Tibial nerve (tissue), 4 donors: ENCODE results near the gene DLGAP1. TPM values are rescaled to one million over a fixed set of nuclear protein-coding genes. Genes with fewer than 3 reads are reported as not detected.

Experiments used
- DNase-seq, 2 donors: peaks; one replicate each; pipeline ENCODE4 v3.0.0-alpha.2; 2019; ENCODE audit warnings: low spot score in 2 of 2
- H3K27ac ChIP-seq, 4 donors: fragments of 200-600 bp; sonication (generic) in 3 of 4; one replicate each; pipeline ENCODE4 v1.5.1; 2017 to 2019; ENCODE audit warnings: mild to moderate bottlenecking in 1 of 4
- H3K27me3 ChIP-seq, 2 donors: fragments of 200-600 bp; sonication (generic) in 1 of 2; one replicate each; pipeline versions ENCODE4 v1.5.1 to v1.6.0; 2017 to 2019
- H3K36me3 ChIP-seq, 3 donors: fragments of 200-600 bp; sonication (generic); one replicate each; pipeline ENCODE4 v1.5.1; 2018 to 2019
- H3K4me1 ChIP-seq, 4 donors: fragments of 200-600 bp; sonication (generic) in 3 of 4; one replicate each; pipeline ENCODE4 v1.5.1; 2017 to 2019
- H3K4me3 ChIP-seq, 4 donors: fragments of 200-600 bp; sonication (generic) in 3 of 4; one replicate each; pipeline ENCODE4 v1.5.1; 2017 to 2019; ENCODE audit warnings: mild to moderate bottlenecking in 1 of 4, moderate library complexity in 1 of 4
- H3K9me3 ChIP-seq, 4 donors: fragments of 200-600 bp; sonication (generic) in 3 of 4; one replicate each; pipeline ENCODE4 v1.5.1; 2017 to 2019
- CTCF ChIP-seq, 5 experiments: fragments of 200-600 bp in 3 of 5; fragments of 450-650 bp in 2 of 5; sonication (generic) in 3 of 5; IDR thresholded peaks; one replicate each; pipeline ENCODE4 v1.5.1; 2016 to 2019; ENCODE audit warnings: antibody characterized with exemption in 5 of 5, mild to moderate bottlenecking in 3 of 5, moderate library complexity in 2 of 5
- EP300 ChIP-seq, 2 donors: sonication (generic); formaldehyde crosslinking; IDR thresholded peaks; one replicate each; pipeline ENCODE4 v1.6.1; 2017; ENCODE audit warnings: antibody characterized with exemption in 2 of 2, mild to moderate bottlenecking in 1 of 2
- POLR2A ChIP-seq, 2 donors: fragments of 450-650 bp; IDR thresholded peaks; one replicate each; pipeline ENCODE4 v1.6.1; 2017; ENCODE audit warnings: antibody characterized with exemption in 2 of 2, mild to moderate bottlenecking in 2 of 2, moderate library complexity in 2 of 2
- WGBS, 2 donors: methylation state at CpG; one replicate each; pipeline ENCODE4 v1.1.5; 2018; 5-methylcytosine and 5-hydroxymethylcytosine counted together
- total RNA-seq, 4 donors: library from RNA; depleted of rRNA; stranded (reverse); fragments of >200 nt; gene quantifications; one replicate each; pipeline ENCODE4 v1.1.0, GENCODE V29; 2016

DLGAP1 gene
- total RNA-seq, 4 donors from 2014 or later, result 1.5 to 18.3 (median 2.5) TPM

GRCh38 chr18:3520230-3521085 lies 934.6 kb downstream of the DLGAP1 start:
- H3K36me3 ChIP-seq, result no peaks in the 10 kb centered on the region
- no peak overlapping the region for H3K27ac ChIP-seq
- peaks cover 0 to 9% (median 2%) of the 10 kb centered on the region in 4 donors for H3K9me3 ChIP-seq
- 65 to 67% methylated on average over 11 of the region's 11 CpGs for WGBS, 2 donors
- TF ChIP-seq CTCF (IDR thresholded peaks at IDR 0.05), result no peak
- no peak for TF ChIP-seq EP300 (IDR thresholded peaks at IDR 0.05)
- TF ChIP-seq POLR2A (IDR thresholded peaks at IDR 0.05), result no peak
- no peaks in the 10 kb centered on the region for H3K27me3 ChIP-seq
- H3K4me1 ChIP-seq, result peaks cover 0 to 3% (median 0%) of the 10 kb centered on the region in 4 donors
- no peak overlapping the region for H3K4me3 ChIP-seq
- no peak for DNase-seq

GRCh38 chr18:3514312-3515216 lies 940.5 kb downstream of the DLGAP1 start:
- no peaks in the 10 kb centered on the region for H3K27me3 ChIP-seq
- no peaks in the 10 kb centered on the region for H3K36me3 ChIP-seq
- 79 to 82% methylated on average over 15 of the region's 15 CpGs for WGBS, 2 donors
- DNase-seq, result no peak
- H3K4me1 ChIP-seq, result no peaks in the 10 kb centered on the region
- H3K9me3 ChIP-seq, result no peaks in the 10 kb centered on the region
- TF ChIP-seq CTCF (IDR thresholded peaks at IDR 0.05), result no peak
- TF ChIP-seq EP300 (IDR thresholded peaks at IDR 0.05), result no peak
- no peak overlapping the region for H3K4me3 ChIP-seq
- H3K27ac ChIP-seq, result no peak overlapping the region

GRCh38 chr18:3513481-3513880 lies 941.6 kb downstream of the DLGAP1 start:
- 92 to 96% methylated on average over 1 of the region's 1 CpG for WGBS, 2 donors
- H3K27ac ChIP-seq, result no peak overlapping the region
- no peak overlapping the region for H3K4me3 ChIP-seq
- TF ChIP-seq CTCF (IDR thresholded peaks at IDR 0.05) (no peak), EP300 (IDR thresholded peaks at IDR 0.05) (no peak), POLR2A (IDR thresholded peaks at IDR 0.05) (no peak)
- no peaks in the 10 kb centered on the region for H3K27me3 ChIP-seq
- no peaks in the 10 kb centered on the region for H3K36me3 ChIP-seq
- no peaks in the 10 kb centered on the region for H3K9me3 ChIP-seq
- no peaks in the 10 kb centered on the region for H3K4me1 ChIP-seq
- no peak for DNase-seq

- no peaks in the 10 kb centered on the region for H3K27me3 ChIP-seq
- no peak for DNase-seq
- WGBS, 2 donors, result 14 to 28% methylated on average over 2 of the region's 2 CpGs
- no peaks in the 10 kb centered on the region for H3K4me1 ChIP-seq
- TF ChIP-seq EP300 (IDR thresholded peaks at IDR 0.05) (no peak), CTCF (IDR thresholded peaks at IDR 0.05) (no peak), POLR2A (IDR thresholded peaks at IDR 0.05) (no peak)
- no peak overlapping the region for H3K4me3 ChIP-seq
- H3K27ac ChIP-seq, result peak overlapping the region in 1 of 4 donors; percentile 25
- no peaks in the 10 kb centered on the region for H3K36me3 ChIP-seq
- H3K9me3 ChIP-seq, result no peaks in the 10 kb centered on the region
Measured at GRCh38 chr18:3511980-3512379, 943.1 kb downstream of the DLGAP1 start.

- DNase-seq, result no peak
- Histone ChIP-seq H3K27ac (no peak overlapping the region), H3K36me3 (no peaks in the 10 kb centered on the region), H3K4me3 (no peak overlapping the region), H3K27me3 (no peaks in the 10 kb centered on the region), H3K9me3 (no peaks in the 10 kb centered on the region), H3K4me1 (no peaks in the 10 kb centered on the region)
- WGBS, 2 donors, result 77 to 91% methylated on average over 4 of the region's 4 CpGs
- TF ChIP-seq EP300 (IDR thresholded peaks at IDR 0.05), result no peak
- TF ChIP-seq CTCF (IDR thresholded peaks at IDR 0.05), result no peak
- TF ChIP-seq POLR2A (IDR thresholded peaks at IDR 0.05), result no peak
Measured at GRCh38 chr18:3510896-3511295, 944.2 kb downstream of the DLGAP1 start.
